ENCODE results near the gene TAB2.

DNA sequence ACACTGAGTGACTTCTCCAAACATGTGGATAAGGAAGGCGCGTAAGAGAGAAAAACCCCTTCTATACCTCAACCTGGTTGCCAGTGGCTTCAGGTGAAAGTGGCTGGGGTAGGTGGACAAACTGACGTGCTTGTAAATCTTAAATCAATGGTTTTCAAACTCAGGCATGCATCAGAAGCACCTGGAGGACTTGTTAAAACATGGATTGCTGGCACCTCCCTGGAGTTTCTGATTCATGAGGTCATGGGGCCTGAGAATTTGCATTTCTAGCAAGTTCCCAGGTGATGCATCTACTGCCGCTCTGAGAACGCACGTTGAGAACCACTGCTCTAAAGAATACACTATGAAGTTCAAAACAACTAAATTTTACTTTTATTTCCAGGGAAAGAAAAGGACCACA lies 31.9 kb upstream of the TAB2 start:
- TF ChIP-seq, protein P1, sequence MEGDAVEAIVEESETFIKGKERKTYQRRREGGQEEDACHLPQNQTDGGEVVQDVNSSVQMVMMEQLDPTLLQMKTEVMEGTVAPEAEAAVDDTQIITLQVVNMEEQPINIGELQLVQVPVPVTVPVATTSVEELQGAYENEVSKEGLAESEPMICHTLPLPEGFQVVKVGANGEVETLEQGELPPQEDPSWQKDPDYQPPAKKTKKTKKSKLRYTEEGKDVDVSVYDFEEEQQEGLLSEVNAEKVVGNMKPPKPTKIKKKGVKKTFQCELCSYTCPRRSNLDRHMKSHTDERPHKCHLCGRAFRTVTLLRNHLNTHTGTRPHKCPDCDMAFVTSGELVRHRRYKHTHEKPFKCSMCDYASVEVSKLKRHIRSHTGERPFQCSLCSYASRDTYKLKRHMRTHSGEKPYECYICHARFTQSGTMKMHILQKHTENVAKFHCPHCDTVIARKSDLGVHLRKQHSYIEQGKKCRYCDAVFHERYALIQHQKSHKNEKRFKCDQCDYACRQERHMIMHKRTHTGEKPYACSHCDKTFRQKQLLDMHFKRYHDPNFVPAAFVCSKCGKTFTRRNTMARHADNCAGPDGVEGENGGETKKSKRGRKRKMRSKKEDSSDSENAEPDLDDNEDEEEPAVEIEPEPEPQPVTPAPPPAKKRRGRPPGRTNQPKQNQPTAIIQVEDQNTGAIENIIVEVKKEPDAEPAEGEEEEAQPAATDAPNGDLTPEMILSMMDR (IDR thresholded peaks at IDR 0.05; ENCODE audit: insufficient read depth, low read depth, low read length) = no peak
- TF ChIP-seq EZH2 (IDR thresholded peaks at IDR 0.05; ENCODE audit: insufficient read depth, low read length) = no peak
